ENCODE measurements around the gene SIPA1L3.
"Not testable (repeated sequence)": the region's sequence is repeated elsewhere in the genome, so short reads cannot be mapped to it uniquely, and the experiment has no call there.

Gene SIPA1L3

GRCh38 chr19:37909661-37910199 lies 2.7 kb downstream of the SIPA1L3 start:
- DNase-seq = no peak

DNA sequence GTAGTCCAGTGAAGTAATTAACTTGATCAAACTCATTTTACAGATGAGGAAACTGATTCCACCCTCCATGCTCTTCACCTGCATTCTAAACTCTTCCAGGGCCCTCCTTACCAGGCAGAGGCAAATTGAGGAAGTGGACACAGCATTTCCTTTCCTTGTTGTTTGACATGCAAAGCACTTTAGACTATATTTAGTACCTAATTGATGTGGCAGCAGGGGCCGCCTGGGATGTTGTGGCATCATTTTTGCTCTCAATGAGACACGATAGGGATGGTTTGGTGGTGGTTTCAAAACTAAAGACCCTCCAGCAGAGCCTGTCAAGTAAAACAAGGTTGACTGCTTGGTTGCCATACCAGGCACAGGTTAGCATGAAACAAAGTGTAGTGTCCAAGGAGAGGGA lies 7.9 kb downstream of the SIPA1L3 start:
- no peak for DNase-seq

GRCh38 chr19:37920591-37921450 lies 13.8 kb downstream of the SIPA1L3 start:
- no peak for DNase-seq

DNA sequence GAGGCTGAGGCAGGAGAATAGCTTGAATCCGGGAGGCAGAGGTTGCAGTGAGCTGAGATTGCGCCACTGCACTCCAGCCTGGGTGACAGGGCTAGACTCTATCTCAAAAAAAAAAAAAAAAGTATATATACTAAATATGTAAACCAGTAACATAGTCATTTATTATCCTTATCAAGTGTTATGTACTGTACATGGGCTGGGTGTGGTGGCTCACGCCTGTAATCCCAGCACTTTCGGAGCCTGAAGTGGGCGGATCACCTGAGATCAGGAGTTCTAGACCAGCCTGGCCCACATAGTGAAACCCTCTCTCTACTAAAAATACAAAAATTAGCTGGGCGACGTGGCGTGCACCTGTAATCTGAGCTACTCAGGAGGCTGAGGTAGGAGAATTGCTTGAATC lies 17.6 kb downstream of the SIPA1L3 start:
- not testable (repeated sequence) for DNase-seq

DNA sequence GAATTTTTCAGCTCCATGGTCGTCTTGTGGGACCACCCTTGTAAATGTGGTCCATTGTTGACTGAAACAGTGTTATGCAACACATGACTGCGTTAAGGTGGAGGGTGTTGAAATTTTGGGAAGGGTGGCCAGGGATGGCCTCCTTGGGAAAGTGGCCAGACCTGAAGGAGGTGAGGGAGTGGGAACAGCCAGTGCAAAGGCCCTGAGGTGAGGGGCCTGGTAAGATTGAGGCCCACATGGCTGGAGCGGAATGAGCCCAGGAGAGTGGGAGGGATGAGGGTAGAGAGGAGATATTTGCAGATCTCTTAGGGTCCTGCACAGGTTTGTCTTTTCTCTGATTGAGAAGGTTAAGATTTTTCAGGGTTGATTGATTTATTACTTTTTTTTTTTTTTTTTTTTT lies 18.2 kb downstream of the SIPA1L3 start:
- DNase-seq = no peak

DNA sequence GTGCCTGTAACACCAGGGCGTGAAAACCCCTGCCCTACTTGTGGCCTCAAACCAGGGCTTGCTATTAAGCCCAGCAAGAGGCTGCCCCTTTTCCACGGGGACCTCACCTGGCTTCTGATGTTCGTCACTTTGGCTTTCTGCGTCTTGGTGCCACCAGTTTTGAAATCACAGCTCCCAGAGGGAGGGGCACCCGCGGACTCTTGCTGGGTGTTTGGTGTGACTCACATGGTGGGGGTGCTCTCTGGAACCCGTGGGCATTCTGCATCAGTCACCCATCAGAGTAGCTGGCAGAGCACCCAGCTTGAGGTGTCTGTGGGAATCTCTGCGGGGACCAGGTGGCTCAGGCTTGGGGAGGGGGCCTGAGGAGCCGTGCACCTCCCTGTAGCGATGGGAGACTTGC lies 19.2 kb downstream of the SIPA1L3 start:
- DNase-seq = no peak

- no peak for DNase-seq
Observed at GRCh38 chr19:37926711-37927110, 19.7 kb downstream of the SIPA1L3 start.

GRCh38 chr19:37928527-37929286 lies 21.7 kb downstream of the SIPA1L3 start:
- DNase-seq = no peak

- DNase-seq = no peak
Observed at GRCh38 chr19:37929355-37929923, 22.4 kb downstream of the SIPA1L3 start.

DNA sequence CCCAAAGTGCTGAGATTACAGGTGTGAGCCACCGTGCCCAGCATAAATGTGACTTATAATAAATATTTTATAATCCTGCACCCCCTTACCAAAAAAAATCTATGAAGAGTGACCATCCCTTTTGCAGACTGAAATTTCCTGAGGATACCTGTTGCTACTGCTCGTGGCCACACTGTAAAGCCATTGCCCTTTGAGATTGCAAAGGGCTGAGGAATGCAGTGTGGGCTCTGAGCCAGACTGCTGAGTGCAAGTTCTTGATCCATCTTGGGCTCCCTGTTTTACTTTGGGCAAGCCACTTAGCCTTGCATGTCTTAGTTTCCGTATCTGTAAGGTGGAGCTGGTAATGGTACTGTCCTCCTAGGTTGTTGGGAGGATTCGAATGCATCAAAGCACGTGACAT lies 23.4 kb downstream of the SIPA1L3 start:
- no peak for DNase-seq

- no peak for DNase-seq
Observed at GRCh38 chr19:37931881-37932655, 25.1 kb downstream of the SIPA1L3 start.

DNA sequence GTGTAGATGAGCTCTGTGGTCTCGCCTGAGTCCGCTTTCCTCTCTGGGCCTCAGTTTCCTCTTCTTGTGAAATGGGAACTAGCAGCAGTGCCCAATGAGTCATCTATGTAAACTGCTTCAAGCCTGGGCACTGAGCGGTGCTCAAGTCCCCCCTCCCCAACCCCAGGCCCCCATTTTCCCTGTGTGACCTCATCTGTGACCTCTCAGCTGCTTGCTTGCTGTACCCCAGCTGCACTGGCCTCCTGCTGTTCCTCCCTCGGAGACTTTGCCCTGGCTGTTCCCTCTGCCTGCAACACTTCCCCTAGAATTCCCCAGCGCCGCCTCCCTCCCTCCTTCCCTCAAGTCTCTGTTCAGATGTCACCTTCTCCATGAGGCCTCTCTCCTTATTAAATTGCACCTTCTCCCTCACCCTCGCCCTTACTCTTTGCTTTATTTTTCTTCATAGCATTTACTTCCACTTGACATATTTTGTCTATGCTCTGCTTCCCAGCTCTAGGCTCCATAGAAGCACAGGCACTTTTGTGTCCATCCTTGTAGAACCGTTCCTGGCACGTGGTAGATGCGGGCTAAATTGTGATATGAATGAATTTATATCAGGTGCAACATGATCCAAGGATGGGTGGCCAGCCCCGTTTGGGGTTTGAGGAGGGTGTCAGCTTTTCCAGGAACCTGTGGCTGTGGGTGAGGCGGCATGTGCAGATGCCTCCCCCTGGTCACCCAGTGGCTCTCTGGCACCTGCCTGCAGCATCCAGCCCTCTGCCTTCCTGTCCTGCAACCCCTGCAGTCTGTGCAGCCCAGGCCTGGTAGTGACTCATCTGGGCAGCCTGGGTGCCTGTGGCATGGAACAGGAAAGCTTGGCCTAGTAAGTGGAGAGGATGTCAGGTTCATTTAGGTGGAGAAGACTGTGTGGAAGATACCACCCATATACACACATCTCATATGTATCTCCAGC lies 26.3 kb downstream of the SIPA1L3 start:
- DNase-seq = no peak

GRCh38 chr19:37933937-37934358 lies 26.9 kb downstream of the SIPA1L3 start:
- DNase-seq = no peak

DNA sequence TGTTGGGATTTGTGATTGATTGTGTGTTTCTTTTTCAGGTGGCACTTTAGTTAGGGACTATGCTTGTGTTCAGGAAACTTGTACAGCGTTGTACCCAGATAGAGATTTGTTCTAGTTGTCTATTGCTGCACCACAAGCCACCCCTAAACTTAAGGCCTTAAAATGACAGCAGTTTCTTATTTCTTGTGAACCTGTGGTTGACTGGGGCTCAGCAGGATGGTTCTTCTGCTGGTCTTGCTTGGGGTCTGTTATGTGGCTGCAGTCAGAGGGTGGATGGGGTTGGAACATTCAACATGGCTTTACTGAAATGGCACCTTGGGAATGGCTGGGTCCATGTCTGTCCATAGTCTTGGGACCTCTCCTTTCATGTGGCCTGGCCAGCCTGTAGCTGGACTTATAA lies 28.3 kb downstream of the SIPA1L3 start:
- DNase-seq = no peak

DNA sequence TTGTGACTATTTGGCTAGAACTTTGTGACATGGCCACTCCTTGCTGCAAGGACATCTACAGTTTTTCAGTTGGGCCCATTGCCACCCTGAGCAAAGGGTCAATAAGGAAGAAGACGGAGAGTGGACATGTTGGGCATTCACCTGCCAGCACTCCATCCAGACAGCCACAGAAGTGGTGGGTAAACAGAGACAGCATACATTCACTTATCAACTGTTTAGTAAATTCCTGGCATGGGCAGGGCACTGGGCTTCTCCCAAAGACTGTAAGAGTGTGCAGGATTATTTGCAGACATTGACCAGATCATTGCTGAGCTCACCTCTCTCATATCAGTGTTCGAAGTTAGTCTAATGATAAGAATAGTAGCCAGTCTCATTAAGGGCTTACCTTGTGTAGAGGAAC lies 29.2 kb downstream of the SIPA1L3 start:
- no peak for DNase-seq

GRCh38 chr19:37936886-37937285 lies 29.9 kb downstream of the SIPA1L3 start:
- DNase-seq = no peak

DNA sequence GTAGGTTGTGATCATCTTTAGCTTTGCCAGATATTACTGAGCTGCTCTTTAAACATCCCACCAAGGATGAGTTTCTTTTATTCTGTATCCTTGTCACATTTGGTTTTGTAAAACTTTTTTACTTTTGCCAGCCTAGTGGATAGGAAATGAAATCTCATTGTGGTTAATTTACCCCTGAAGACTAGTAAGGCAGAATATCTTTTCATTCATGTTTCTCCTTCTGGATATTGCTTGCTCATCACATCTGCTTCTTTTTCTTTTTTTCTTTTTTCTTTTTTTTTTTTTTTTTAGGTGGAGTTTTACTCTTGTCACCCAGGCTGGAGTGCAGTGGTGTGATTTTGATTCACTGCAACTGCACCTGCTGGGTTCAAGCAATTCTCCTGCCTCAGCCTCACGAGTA lies 31.3 kb downstream of the SIPA1L3 start:
- DNase-seq = no peak

DNA sequence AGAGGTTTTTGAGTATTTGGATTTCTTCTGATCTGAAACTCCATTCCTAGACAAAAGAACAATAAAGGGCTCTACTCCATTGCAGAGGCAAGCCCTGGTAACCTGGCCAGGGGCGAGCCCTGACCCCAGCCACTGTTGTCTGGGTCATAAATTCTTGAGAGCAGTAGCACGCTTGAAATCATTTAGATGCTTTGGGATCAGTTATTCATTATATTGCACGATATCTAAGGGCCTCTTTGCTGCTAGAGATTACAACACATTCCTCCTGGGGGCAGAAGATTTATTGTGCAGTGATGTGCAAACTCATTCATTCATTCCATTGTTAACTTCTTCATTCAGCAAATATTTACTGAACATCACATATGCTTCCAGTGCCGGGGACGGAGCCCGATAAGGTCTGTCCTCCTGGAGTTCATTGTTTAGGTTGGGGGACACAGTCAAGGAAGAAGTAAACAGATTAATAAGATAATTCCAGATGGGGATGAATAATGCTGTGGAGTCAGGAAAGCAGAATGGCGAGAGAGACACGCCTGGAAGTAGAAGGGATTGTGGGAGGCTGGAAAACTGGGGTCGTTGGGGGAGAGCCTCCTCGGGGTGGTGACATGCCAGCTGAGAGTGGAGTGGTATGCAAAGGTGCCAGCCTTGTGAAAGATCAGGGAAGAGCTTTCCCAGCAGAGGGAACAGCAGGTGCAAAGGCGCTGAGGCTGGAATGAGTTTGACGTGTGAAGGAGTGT lies 34.9 kb downstream of the SIPA1L3 start:
- no peak for DNase-seq

GRCh38 chr19:37942516-37942902 lies 35.5 kb downstream of the SIPA1L3 start:
- DNase-seq = no peak

GRCh38 chr19:37943480-37943879 lies 36.5 kb downstream of the SIPA1L3 start:
- DNase-seq = no peak

GRCh38 chr19:37946132-37946531 lies 39.1 kb downstream of the SIPA1L3 start:
- no peak for DNase-seq
